HG03378 (cell line): Measurements from ENCODE around the gene SLC26A5.

ENCODE experiments used
- ATAC-seq: cut with Tn5 transposase; IDR thresholded peaks from one replicate; pipeline ENCODE4 v1.9.1; 2021; ENCODE audit warnings: mild to moderate bottlenecking, moderate library complexity; ENCODE audit not compliant: unreplicated experiment

The SLC26A5 gene

GRCh38 chr7:103348959-103349358 lies 97.0 kb downstream of the SLC26A5 start:
- ATAC-seq = no peak

DNA sequence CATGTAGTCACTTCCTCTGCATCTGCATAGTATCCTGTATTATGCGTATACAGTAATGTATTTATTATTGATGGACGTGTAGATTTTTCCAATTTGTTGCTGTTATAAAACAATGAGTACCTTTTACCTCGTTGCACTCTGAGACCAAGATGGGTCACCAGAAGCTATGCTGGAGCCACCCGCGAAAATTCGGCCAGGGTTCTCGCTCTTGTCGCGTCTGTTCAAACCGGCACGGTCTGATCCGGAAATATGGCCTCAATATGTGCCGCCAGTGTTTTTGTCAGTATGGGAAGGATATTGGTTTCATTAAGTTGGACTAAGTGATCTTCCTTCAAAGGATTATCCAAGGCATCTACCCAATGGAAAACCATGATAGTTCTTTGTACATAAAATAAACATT lies 97.6 kb downstream of the SLC26A5 start:
- no peak for ATAC-seq

DNA sequence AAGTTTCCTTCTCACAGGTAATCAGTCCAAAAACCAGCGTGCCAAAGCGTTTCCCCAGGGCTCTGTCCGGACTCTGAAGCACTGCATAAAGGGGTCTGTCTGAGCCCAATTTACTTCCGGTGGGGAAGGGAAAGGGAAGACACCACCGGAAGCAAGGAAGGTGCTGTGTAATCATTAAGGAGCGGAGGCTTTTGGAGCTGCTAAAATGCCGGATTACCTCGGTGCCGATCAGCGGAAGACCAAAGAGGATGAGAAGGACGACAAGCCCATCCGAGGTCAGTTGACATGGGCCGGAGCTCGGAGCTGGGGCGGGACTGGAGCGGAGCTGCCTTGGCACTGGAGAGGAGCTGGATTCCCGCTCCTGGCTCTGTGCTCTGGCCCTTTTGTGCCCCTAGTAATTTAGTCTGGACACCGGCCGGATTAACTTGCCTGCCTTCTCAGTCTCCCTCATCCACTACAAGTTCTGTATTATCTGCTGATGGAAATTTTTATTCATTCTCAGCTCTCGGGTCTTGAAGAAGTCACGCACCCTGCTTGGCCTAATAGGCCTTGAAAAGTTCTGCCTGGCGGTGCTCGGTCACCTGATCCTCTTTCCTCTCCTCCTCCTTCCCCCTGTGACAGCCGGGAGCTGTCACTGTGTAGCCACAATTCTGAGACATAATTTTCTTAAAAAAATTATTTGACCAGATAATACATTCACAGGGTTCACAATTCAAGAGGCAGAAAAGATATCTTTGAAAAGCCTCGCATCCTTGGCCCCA lies 98.3 kb downstream of the SLC26A5 start, which contains the start of gene PSMC2:
TSS of gene PSMC2 (plus strand) at position 137 of the 761 bp plus-strand sequence. CDS start at position 206, 69 bp downstream.
- ATAC-seq = peak; percentile 74

DNA sequence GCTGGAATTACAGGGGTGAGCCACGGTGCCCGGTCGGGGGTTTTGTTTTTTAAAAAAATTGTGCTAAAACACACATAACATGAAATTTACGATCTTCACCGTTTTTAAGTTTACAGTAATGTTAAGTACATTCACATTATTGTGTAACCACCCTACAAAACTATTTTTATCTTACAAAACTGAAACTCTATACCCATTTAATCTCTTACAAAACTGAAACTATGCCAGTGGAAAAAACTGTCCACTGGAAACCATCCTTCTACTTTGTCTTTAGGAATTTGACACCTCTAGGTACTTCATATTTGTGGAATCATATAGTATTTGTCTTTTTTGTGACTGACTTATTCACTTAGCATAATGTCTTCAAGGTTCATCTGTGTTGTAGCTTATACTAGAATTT lies 99.6 kb downstream of the SLC26A5 start:
- ATAC-seq = no peak

DNA sequence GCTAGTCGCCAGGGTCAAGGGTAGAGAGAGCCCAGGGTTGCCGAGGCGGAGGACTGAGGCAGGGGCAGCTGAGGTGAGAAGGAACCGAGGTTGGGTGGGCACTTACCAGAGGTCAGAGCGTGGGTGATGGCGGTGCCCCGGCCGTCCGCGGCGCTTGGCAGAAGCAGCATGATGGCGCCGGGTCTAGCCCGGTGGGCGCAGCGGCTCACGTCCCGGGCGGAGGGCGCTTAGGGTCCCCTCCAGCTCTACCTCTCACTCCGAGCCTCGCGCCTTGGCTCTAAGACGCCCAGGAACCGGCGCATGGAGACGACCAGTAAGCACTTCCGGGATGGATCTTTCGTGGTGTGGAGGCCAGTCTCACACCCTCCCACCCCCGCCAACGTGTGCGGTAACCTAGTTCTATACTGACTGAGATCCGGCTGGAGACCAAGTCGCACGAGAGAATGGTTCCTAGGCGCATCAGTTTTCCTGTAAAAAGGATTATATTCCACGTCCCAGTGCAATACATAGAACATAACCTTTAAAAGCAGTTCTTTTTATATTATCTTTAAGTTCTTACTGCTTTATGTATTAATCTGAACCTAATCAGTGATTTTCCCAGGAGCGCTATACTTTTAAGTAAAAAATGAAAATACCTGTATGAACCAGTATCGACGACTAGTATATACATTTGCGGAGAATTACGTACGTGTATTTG lies 101.4 kb downstream of the SLC26A5 start, which contains the start of gene DNAJC2:
TSS of gene DNAJC2 (minus strand) at position 315 of the 697 bp plus-strand sequence. CDS start at position 170, 145 bp downstream.
- ATAC-seq = peak; percentile 63

DNA sequence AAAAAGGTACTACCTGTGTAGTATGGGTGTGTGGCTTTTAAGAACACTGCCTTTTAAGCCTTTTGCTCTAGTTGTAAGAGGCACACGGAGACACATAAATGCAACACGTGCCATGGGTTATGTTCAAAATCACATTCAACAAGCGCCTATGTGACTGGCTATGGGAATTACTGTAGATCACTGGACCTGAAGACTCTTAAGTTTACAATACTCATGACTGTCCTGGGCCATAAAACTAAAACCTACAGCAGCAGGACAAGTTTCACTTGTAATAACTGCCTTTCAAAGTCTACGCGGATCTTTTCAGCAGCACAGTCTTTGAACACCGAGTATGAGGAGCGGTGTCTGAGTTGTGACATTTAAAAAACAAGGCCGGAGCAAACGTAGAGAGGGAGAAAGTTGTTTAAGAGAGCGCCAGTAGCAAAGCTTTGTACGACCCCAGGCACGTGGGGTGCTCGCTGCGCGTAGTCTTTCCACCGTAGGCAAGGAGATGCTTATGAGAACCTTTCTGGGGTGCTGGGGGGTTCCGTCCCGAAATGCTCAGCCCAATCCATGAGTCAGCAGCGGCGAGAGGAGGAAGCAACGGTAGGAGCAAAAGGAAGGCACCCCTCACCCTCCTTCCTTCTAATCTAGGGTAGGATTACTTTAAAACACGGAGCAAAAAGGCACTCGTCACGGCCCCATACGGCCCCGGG lies 102.1 kb downstream of the SLC26A5 start:
- ATAC-seq = no peak

DNA sequence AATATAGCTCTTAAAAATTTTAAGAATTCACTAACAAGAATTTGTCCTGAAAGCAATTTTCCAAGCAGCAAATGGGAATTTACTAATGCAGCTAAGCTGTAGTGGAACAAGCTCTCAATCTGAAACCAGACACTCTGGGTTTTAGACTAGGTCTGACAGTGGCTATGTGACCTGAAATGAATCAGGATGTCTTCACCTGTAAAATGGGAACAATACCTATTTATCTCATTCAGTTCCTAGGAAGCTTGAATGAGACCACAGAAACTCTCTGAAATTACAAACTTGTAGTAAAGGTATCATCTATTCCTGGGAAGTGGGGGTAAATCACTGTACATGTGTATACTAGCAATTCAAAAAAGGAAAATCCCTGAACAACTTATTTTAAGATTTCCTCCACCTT lies 102.7 kb downstream of the SLC26A5 start:
- ATAC-seq = no peak

GRCh38 chr7:103341466-103341865 lies 104.5 kb downstream of the SLC26A5 start:
- no peak for ATAC-seq

DNA sequence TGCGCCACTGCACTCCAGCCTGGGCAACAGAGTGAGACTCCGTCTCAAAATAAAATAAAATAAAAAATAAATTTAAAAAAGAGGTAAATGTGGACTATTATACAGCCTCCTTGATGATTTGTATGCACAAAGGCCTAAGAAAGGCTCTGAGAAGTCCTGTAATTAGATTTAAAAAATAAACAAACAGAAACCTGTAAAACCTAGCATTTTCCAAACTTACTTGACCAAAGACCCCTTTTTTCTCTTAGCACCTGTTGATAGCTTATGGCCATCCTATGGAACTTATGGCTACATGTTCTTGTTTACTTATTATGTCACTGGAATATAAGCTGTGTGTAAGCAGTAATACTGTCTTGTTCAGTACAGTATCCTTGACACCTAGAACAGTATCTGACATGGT lies 107.1 kb downstream of the SLC26A5 start:
- ATAC-seq = no peak

- ATAC-seq = no peak
Observed at GRCh38 chr7:103336761-103337160, 109.2 kb downstream of the SLC26A5 start.

- no peak for ATAC-seq
Observed at GRCh38 chr7:103325744-103326143, 120.3 kb downstream of the SLC26A5 start.
